Fibroblast of lung (primary cell): ENCODE results near the gene CLSTN2. TPM values are rescaled to one million over a fixed set of nuclear protein-coding genes. Genes with fewer than 3 reads are reported as not detected.

Experiments used
- DNase-seq, 2 donors: peaks; one replicate each; pipeline versions ENCODE4 v3.0.0 to v3.0.0-alpha.2; 2010; ENCODE audit warnings: low read depth in 2 of 2
- H2AFZ ChIP-seq: 2 replicates; pipeline ENCODE4 v1.5.1; 2012; ENCODE audit warnings: low read length, control low read depth, inconsistent platforms
- H3K27ac ChIP-seq: 2 replicates; pipeline ENCODE4 v1.5.1; 2011; ENCODE audit warnings: low read length, control low read depth; ENCODE audit not compliant: insufficient read depth
- H3K27me3 ChIP-seq: 2 replicates; pipeline ENCODE4 v1.5.1; 2011; ENCODE audit warnings: mild to moderate bottlenecking, low read length; ENCODE audit not compliant: control insufficient read depth, insufficient read depth
- H3K36me3 ChIP-seq: 2 replicates; pipeline ENCODE4 v1.5.1; 2011; ENCODE audit warnings: low read length; ENCODE audit not compliant: control insufficient read depth, insufficient read depth
- H3K4me1 ChIP-seq: 2 replicates; pipeline ENCODE4 v1.5.1; 2011; ENCODE audit warnings: low read length; ENCODE audit not compliant: control insufficient read depth, insufficient read depth; ENCODE audit errors: extremely low read depth
- H3K4me2 ChIP-seq: 2 replicates; pipeline ENCODE4 v1.5.1; 2011; ENCODE audit warnings: low read length, control low read depth; ENCODE audit not compliant: insufficient read depth; ENCODE audit errors: extremely low read depth
- H3K4me3 ChIP-seq, 4 experiments: fragments of 200-600 bp in 1 of 4; sonication (generic) in 1 of 4; replicated peaks in 1 of 4; 2 replicates each; pipeline ENCODE4 v1.5.1; 2011 to 2016; ENCODE audit warnings: low read length in 4 of 4, low read depth in 3 of 4, mild to moderate bottlenecking in 3 of 4, control low read depth in 2 of 4, inconsistent platforms in 1 of 4, mixed read lengths in 1 of 4; ENCODE audit not compliant: insufficient read depth in 1 of 4; ENCODE audit errors: control extremely low read depth in 1 of 4
- H3K79me2 ChIP-seq: 2 replicates; pipeline ENCODE4 v1.5.1; 2012; ENCODE audit warnings: mild to moderate bottlenecking, low read length, inconsistent platforms; ENCODE audit not compliant: control insufficient read depth, insufficient read depth
- H3K9ac ChIP-seq: 2 replicates; pipeline ENCODE4 v1.5.1; 2011; ENCODE audit warnings: mild to moderate bottlenecking, low read length, control low read depth; ENCODE audit not compliant: insufficient read depth
- H3K9me3 ChIP-seq: 2 replicates; pipeline ENCODE4 v1.5.1; 2012; ENCODE audit warnings: low read depth, low read length; ENCODE audit not compliant: control insufficient read depth, insufficient read depth
- H4K20me1 ChIP-seq: 2 replicates; pipeline ENCODE4 v1.5.1; 2011; ENCODE audit warnings: low read length; ENCODE audit not compliant: control insufficient read depth, insufficient read depth; ENCODE audit errors: extremely low read depth
- CTCF ChIP-seq, 2 donors: IDR thresholded peaks in 1 of 2; conservative IDR thresholded peaks in 1 of 2; 1 replicate in 1 of 2; 2 replicates in 1 of 2; pipeline ENCODE4 v1.5.1; 2011 to 2012; ENCODE audit warnings: low read length in 2 of 2, control low read depth in 1 of 2, inconsistent platforms in 1 of 2, low read depth in 1 of 2, mild to moderate bottlenecking in 1 of 2
- EZH2 ChIP-seq: IDR thresholded peaks from 2 replicates; pipeline ENCODE4 v1.5.1; 2012; ENCODE audit warnings: low read length, control low read depth, mild to moderate bottlenecking; ENCODE audit errors: missing control alignments
- polyA plus RNA-seq, 2 donors: library from polyadenylated mRNA; depleted of rRNA in 1 of 2; stranded (reverse) in 1 of 2; unstranded in 1 of 2; fragments of >200 nt; gene quantifications; 2 replicates each; pipeline ENCODE4 v1.2.1, GENCODE V29; 2011 to 2012; ENCODE audit warnings: missing spikeins in 1 of 2
- total RNA-seq: library from RNA; depleted of rRNA; stranded (reverse); fragments of >200 nt; gene quantifications from 2 replicates; pipeline ENCODE4 v1.2.1, GENCODE V29; 2014

CLSTN2 gene
- total and polyA plus RNA-seq, 2 donors (not counting 1 experiment from before 2014, with no cell fraction given): under 0.01 to 1.3 TPM

GRCh38 chr3:140508550-140508949 lies 573.6 kb downstream of the CLSTN2 start:
- H3K9ac ChIP-seq: no peak overlapping the region
- H3K79me2 ChIP-seq: no peaks in the 10 kb centered on the region

GRCh38 chr3:140509534-140509933 lies 574.5 kb downstream of the CLSTN2 start:
- Histone ChIP-seq H3K36me3 (no peaks in the 10 kb centered on the region), H3K9ac (no peak overlapping the region), H4K20me1 (no peaks in the 10 kb centered on the region), H2AFZ (no peak overlapping the region), H3K27me3 (no peaks in the 10 kb centered on the region), H3K4me1 (no peaks in the 10 kb centered on the region), H3K4me2 (no peak overlapping the region), H3K79me2 (no peaks in the 10 kb centered on the region), H3K9me3 (no peaks in the 10 kb centered on the region), H3K27ac (no peak overlapping the region), H3K4me3 (no peak overlapping the region)
- TF ChIP-seq CTCF (conservative IDR thresholded peaks at IDR 0.05 in 1 of 2, IDR thresholded peaks at IDR 0.05 in 1 of 2; ENCODE audit: low read depth in 1 of 2, low read length in 2 of 2) (no peak), EZH2 (no peak)
- DNase-seq: no peak

More at GRCh38 chr3:140508550-140508949, 573.6 kb downstream of the CLSTN2 start:
- Histone ChIP-seq H3K27ac (no peak overlapping the region), H3K4me3 (no peak overlapping the region), H3K27me3 (no peaks in the 10 kb centered on the region), H3K36me3 (no peaks in the 10 kb centered on the region), H3K4me1 (no peaks in the 10 kb centered on the region), H4K20me1 (no peaks in the 10 kb centered on the region), H3K4me2 (no peak overlapping the region), H2AFZ (no peak overlapping the region), H3K9me3 (no peaks in the 10 kb centered on the region)
- TF ChIP-seq CTCF (conservative IDR thresholded peaks at IDR 0.05 in 1 of 2, IDR thresholded peaks at IDR 0.05 in 1 of 2; ENCODE audit: low read depth in 1 of 2, low read length in 2 of 2) (no peak), EZH2 (no peak)
- no peak for DNase-seq

- Histone ChIP-seq H4K20me1 (no peaks in the 10 kb centered on the region), H3K79me2 (no peaks in the 10 kb centered on the region), H3K36me3 (no peaks in the 10 kb centered on the region), H3K27ac (no peak overlapping the region), H3K4me3 (no peak overlapping the region), H3K9me3 (no peaks in the 10 kb centered on the region), H3K9ac (no peak overlapping the region), H3K4me2 (no peak overlapping the region), H3K4me1 (no peaks in the 10 kb centered on the region), H2AFZ (no peak overlapping the region), H3K27me3 (no peaks in the 10 kb centered on the region)
- no peak for DNase-seq
- TF ChIP-seq CTCF (conservative IDR thresholded peaks at IDR 0.05 in 1 of 2, IDR thresholded peaks at IDR 0.05 in 1 of 2; ENCODE audit: low read depth in 1 of 2, low read length in 2 of 2) (no peak), EZH2 (no peak)
Observed at GRCh38 chr3:140510303-140510861, 575.4 kb downstream of the CLSTN2 start.
